Inferior parietal cortex (tissue), 1 donor: ENCODE data around the gene CCDC63.

ENCODE experiments used
- DNase-seq: peaks from one replicate; pipeline ENCODE4 v3.0.0-alpha.2; 2016; ENCODE audit errors: extremely low spot score

CCDC63 gene

GRCh38 chr12:110885152-110885840, 38.5 kb downstream of the CCDC63 start:
- no peak for DNase-seq

GRCh38 chr12:110888256-110888991, 41.6 kb downstream of the CCDC63 start:
- no peak for DNase-seq

DNA sequence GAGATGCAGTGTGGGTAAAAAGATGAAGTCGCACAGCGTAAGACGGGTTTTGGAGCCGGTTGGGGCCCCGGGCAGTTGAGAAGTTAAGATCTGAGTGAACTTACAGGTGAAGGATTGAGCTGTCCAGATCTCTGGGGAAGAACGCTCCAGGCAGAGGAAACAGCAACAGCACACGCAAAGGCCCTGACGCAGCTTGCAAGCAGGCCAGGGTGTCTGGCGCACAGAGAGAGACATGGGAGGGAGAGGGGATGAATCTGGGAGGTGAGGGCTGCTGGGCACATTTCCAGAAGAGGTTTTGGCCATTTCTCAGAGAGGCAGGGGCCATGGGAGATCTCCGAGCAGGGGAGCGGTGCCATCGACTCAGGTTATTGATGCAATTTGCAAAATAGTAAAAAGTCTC, 42.6 kb downstream of the CCDC63 start:
- DNase-seq, result no peak

DNA sequence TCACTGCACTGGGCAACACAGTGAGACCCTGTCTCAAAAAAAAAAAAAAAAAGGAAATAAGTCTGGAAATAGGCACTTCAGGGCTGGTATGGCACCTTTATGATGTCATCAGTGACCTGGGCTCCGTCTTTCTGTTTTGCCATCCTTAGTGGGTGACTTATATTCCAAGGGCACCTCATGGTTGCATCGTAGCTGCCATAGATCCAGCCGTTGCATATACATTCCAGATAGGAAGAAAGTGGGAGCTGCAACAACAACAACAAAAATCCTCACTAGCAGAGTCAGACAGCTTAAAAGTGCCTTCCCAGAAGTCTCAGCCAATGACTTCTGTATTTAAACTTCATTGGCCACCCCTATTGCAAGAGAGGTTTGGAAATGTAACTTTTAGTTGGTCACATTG, 47.2 kb downstream of the CCDC63 start:
- DNase-seq, result no peak

DNA sequence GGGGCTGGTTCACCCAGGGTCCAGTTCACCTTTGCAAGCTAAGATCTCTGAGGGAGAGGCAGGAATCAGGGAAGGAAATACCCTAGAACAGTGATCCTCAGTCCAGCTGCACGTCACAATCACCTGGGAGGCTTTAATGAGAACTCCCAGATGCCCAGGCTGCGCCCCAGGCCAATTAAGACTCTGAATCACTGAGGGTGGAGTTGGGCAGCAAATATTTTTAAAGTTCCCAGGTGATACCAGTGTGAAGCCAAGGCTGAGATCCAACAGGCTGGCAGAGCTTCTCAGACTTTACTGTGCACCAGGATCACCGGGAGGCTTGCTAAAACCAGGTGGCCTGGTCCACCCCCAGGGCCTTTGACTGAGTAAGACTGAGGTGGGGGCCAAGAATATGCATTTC, 49.8 kb downstream of the CCDC63 start:
- no peak for DNase-seq

DNA sequence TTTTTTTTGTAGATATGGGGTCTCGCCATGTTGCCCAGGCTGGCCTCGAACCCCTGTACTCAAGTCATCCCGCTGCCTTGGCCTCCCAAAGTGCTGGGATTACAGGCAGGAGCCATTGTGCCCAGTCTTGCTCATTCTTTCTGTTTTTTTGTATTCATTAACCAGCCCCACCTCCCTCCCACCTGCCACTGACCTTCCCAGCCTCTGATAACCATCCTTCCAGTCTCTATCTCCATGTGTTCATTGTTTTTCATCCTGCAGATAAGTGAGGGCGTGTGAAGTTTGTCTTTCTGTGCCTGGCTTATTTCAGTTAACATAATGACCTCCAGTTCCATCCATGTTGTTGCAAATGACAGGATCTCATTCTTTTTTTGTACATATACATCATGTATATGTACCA, 54.6 kb downstream of the CCDC63 start:
- DNase-seq, result no peak

DNA sequence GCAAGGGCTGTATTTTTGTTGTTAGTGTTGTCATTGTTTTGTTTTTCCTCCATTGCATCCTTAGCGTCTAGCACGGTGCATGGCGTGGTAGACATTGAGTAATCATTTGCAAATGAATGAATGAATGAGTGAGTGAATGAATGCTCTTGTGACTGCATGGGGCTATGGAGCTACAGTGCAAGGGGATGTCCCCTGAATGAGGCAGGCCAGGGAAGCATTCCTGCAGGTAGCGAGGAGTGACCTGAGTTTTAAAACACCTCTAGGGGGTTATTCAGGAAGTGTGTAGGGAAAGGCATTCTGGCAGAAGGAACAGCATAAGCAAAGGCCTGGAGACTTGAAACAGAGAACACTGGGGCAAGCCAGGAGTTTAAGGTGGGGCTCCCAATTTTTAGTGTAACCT, 56.7 kb downstream of the CCDC63 start:
- DNase-seq, result no peak

GRCh38 chr12:110906083-110906482, 59.3 kb downstream of the CCDC63 start:
- DNase-seq, result no peak

DNA sequence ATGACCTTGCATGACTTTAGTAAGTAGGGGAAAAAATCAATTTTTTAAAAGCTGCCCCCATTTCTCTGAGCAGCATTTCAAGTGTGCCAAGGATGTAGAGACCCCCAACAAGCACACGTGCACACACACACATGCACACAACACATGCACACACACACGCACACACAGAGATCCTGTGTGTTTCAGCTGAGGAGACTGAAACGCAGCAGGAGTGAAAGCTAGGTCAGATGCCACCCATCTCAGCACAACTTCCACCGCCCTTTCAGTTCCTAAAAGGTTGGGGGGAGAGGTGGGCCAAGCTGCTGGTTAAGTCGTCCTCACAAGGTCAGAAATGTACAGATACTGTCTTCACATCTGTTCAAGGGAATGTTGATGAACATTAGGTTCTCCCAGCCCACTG, 59.7 kb downstream of the CCDC63 start:
- no peak for DNase-seq

DNA sequence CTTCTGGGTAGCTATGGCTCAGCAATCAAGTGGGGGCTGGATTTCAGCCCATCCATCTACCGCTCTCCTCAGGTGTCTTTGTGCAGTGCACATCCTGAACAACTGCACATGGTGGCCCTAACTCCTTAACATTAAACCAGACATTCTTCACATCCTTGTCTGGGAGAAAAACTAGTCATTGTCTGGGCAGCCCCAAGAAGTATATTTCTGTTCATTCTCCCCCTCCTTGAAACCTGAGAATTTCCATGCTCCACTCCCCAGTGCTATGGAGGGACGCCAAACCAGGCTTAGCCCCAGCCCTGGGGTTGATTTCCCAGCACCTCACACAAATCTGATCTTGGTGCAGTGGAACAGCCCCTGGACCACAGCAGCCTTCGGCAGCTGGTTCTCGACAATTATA, 60.2 kb downstream of the CCDC63 start:
- no peak for DNase-seq

DNA sequence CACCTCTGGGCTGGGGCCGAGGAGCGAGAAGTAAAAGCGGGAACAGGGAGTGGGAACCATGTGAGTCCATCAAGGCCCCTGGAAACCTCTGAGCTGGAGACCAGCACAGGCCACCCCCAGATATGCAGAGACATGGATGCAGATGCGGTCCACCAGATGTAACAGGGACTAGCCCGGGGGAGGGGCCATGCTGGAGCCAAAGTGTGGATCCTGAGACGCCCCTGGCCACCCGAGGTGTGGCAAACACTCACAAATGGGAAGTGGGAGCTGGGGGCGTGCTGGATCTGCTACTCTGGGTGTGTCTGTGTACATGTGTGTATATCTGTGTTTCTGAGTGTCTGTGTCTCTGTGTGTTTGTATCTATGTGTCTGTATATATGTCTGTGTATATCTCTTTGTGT, 60.8 kb downstream of the CCDC63 start:
- no peak for DNase-seq

GRCh38 chr12:110908377-110909152, 61.8 kb downstream of the CCDC63 start:
- no peak for DNase-seq

DNA sequence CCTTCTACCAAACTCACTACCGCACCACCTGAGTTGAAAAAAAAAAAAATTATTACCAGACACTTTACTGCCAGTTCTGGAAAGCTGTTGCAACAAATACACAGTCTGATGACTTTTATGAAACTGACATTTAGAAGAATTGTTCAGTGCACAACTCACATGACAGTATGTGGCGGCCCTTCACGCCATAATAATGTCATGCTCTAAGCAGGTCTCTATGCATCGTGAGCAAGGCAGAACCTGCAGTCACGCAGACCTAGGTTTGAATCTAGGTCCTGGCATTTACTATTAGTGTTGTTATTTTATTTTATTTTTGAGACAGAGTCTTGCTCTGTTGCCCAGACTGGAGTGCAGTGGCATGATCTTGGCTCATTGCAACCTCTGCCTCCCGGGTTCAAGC, 65.5 kb downstream of the CCDC63 start:
- no peak for DNase-seq

DNA sequence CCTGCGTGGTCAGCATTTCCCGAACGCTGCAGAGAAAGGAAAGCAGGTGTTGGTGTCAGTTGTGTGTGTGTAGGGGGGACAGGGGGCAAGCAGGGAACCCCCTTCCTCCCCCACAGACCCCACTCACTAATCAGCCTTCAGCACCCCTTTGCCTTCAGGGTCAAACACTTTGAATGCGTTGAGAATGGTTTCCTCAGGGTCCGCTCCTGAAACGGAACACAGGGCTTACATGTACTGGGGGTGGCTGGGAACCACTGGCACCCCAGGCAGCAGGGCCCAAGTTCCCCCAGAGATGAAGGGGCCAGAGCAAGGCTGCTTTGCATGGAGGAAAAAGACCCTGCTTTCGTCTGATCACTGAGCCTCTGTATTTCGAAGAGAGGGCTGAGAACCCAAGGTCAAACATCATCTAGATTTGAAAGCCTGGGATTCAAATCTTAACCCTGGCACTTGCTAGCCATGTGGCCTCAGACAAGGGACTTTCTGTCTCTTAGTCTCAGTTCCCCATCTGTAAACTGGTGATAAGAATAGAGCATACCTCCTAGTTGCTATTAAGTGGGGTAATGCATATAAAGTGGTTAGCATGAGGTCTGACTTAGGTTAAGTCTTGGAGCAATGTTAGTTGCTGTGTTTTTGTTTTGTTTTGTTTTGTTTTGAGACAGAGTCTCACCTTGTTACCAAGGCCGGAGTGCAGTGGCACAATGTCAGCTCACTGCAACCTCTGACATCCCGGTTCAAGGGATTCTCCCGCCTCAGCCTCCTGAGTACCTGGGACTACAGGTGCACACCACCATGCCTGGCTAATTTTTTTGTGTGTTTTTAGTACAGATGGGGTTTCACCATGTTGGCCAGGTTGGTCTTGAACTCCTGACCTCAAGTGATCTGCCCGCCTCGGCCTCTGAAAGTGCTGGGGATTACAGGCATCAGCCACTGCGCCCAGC, 66.6 kb downstream of the CCDC63 start:
- DNase-seq, result no peak

DNA sequence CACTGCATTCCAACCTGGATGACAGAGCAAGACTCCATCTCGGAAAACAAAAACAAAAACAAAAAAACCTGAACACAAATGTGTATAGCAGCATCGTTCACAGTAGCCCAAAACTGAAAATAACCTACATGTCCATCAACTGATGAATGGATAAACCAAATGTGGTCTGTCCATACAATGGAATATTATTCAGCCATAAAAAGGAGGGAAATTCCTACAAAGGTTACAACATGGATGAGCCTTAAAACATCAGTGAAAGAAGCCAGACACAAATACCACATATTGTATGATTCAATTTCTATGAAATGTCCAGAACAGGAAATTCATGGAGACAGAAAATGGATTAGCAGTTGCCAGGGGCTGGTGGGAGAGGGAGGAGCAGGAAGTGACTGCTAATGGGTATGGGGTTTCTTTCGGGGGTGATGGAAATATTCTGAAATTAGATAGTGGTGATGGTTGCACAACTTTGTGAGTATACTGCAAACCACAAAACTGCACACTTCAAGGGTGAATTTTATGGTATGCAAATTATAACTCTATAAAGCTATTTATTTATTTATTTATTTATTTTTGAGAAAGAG, 69.6 kb downstream of the CCDC63 start:
- DNase-seq, result no peak

- no peak for DNase-seq
These were observed 70.7 kb downstream of the CCDC63 start for GRCh38 chr12:110917467-110917866.

DNA sequence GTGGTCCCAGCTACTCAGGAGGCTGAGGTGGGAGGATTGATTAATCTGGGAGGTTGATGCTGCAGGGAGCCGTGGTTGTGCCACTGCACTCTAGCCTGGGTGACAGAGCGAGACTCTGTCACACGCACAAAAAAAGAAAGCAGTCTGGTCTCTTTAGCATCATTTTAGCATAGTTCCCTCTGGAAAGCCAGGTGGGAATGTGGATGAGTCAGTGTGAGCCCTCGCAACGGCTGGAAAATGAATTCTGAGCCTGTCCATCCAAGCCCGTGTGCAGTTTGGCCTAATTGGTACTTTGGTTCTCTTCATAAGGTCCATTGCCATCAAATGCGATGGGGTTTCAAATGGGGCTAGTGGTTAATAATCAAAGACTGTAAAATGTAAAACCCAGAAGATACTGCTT, 71.2 kb downstream of the CCDC63 start:
- DNase-seq, result no peak

- DNase-seq, result no peak
These were observed 72.9 kb downstream of the CCDC63 start for GRCh38 chr12:110919720-110920119.

DNA sequence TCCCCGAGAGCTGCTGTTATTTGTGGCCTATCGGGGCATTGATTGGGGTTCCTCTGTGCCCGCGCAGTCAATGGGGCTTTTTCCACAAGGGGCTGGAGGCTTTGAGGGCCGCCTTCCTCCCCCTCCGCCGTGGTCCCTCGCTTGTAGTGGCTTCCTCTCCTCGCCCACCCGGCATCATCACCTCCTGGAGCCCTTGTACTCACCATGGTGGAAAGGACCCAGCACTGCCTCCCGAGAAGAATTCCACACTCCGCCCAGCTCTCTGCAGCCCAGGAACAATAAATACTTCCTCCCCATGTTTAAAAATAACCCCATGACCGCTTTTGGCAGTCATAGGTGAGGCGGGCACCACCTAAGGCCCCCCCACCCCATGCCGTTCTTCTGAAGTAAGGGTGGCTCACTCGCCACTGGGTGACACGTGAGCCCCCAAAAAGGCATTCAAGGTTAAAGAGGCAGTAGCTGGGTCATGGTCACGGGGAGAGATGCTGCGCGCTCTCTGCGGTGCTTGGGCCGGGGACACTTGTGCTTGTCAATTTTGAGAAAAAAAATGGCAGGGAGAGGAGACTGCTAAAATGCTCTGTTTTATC, 73.6 kb downstream of the CCDC63 start, which contains the start of gene MYL2:
Gene MYL2, minus strand, starts transcription at position 256 of the 587 bp plus-strand sequence. Its CDS starts 50 bp downstream, at position 206.
- DNase-seq, result no peak

GRCh38 chr12:110921262-110921661, 74.5 kb downstream of the CCDC63 start:
- DNase-seq, result no peak

- DNase-seq, result no peak
These were observed 75.9 kb downstream of the CCDC63 start for GRCh38 chr12:110922652-110923051.
